SK-N-SH (cell line): Measurements from ENCODE around the gene GPC5. TPM values are rescaled to one million over a fixed set of nuclear protein-coding genes. Genes with fewer than 3 reads are reported as not detected.

Source experiments
- CTCF ChIA-PET: fragments of 300-600, 350-600 bp; formaldehyde crosslinking; extraction: SDS; loops from one replicate; lab custom pipeline; 2021; lab: Yijun Ruan, JAX
- POLR2A ChIA-PET: fragments of 350-600 bp; sonication (Branson Sonifier 250); formaldehyde crosslinking; extraction: SDS; loops from one replicate; lab custom pipeline; 2020; ENCODE audit warnings: antibody characterized with exemption, inconsistent platforms; lab: Yijun Ruan, JAX
- DNase-seq: peaks from one replicate; pipeline ENCODE4 v3.0.0; 2012
- H2AFZ ChIP-seq: fragments of 200-600 bp; sonication (generic); 2 replicates; pipeline ENCODE4 v1.8.1; 2016; ENCODE audit warnings: antibody characterized with exemption, mild to moderate bottlenecking, low read depth
- H3F3A ChIP-seq: fragments of 200-600 bp; sonication (generic); replicated peaks from 2 replicates; pipeline ENCODE3; 2016; ENCODE audit warnings: antibody characterized with exemption, mild to moderate bottlenecking; ENCODE audit not compliant: insufficient read depth
- H3K27ac ChIP-seq, 2 experiments: fragments of 200-500 bp in 1 of 2; fragments of 200-600 bp in 1 of 2; sonication (Bioruptor generic) in 1 of 2; sonication (generic), shearing (Covaris generic) in 1 of 2; 2 replicates each; pipeline versions ENCODE4 v1.5.1 to v1.6.1; 2014 to 2016; ENCODE audit warnings: low read depth in 2 of 2, inconsistent platforms in 1 of 2, low read length in 1 of 2, mild to moderate bottlenecking in 1 of 2, mixed read lengths in 1 of 2
- H3K27me3 ChIP-seq: fragments of 200-600 bp; sonication (generic), shearing (Covaris generic); 2 replicates; pipeline ENCODE4 v1.6.1; 2016; ENCODE audit warnings: mixed run types; ENCODE audit not compliant: insufficient read depth
- H3K36me3 ChIP-seq, 2 experiments: fragments of 200-500 bp in 1 of 2; fragments of 200-600 bp in 1 of 2; sonication (Bioruptor generic) in 1 of 2; sonication (generic) in 1 of 2; replicated peaks in 1 of 2; 2 replicates each; pipeline versions ENCODE3 to v1.5.1; 2014 to 2016; ENCODE audit warnings: low read length in 1 of 2, mild to moderate bottlenecking in 1 of 2; ENCODE audit not compliant: insufficient read depth in 2 of 2, control insufficient read depth in 1 of 2
- H3K4me1 ChIP-seq, 2 experiments: fragments of 200-500 bp in 1 of 2; fragments of 200-600 bp in 1 of 2; sonication (Bioruptor generic) in 1 of 2; sonication (generic), shearing (Covaris generic) in 1 of 2; 2 replicates each; pipeline versions ENCODE4 v1.5.1 to v1.6.1; 2014 to 2016; ENCODE audit warnings: low read depth in 1 of 2, low read length in 1 of 2, mixed run types in 1 of 2; ENCODE audit not compliant: insufficient read depth in 2 of 2, control insufficient read depth in 1 of 2
- H3K4me2 ChIP-seq: fragments of 200-600 bp; sonication (generic), shearing (Covaris generic); 2 replicates; pipeline ENCODE4 v1.6.1; 2017; ENCODE audit warnings: mixed run types
- H3K4me3 ChIP-seq, 2 experiments: fragments of 200-500 bp in 1 of 2; fragments of 200-600 bp in 1 of 2; sonication (Bioruptor generic) in 1 of 2; sonication (generic), shearing (Covaris generic) in 1 of 2; 2 replicates each; pipeline versions ENCODE4 v1.5.1 to v1.8.1; 2014 to 2016; ENCODE audit warnings: low read depth in 2 of 2, inconsistent platforms in 1 of 2, low read length in 1 of 2, mild to moderate bottlenecking in 1 of 2, mixed read lengths in 1 of 2, moderate library complexity in 1 of 2
- H3K79me2 ChIP-seq: fragments of 200-600 bp; sonication (generic); 2 replicates; pipeline ENCODE4 v1.8.1; 2017; ENCODE audit warnings: mild to moderate bottlenecking; ENCODE audit not compliant: insufficient read depth
- H3K9ac ChIP-seq: fragments of 200-600 bp; sonication (generic); 2 replicates; pipeline ENCODE4 v1.6.1; 2017; ENCODE audit warnings: mixed run types
- H3K9me2 ChIP-seq: fragments of 200-600 bp; sonication (generic); 2 replicates; pipeline ENCODE4 v1.6.1; 2017; ENCODE audit warnings: mixed run types
- H3K9me3 ChIP-seq: fragments of 200-600 bp; sonication (generic); 2 replicates; pipeline ENCODE4 v1.6.1; 2017; ENCODE audit warnings: mixed run types, mild to moderate bottlenecking, moderate library complexity
- H4K20me1 ChIP-seq: fragments of 200-600 bp; sonication (generic); 2 replicates; pipeline ENCODE4 v1.6.1; 2017; ENCODE audit warnings: mild to moderate bottlenecking, mixed run types; ENCODE audit not compliant: insufficient read depth
- ELF1 ChIP-seq: IDR thresholded peaks from 2 replicates; pipeline ENCODE4 v1.4.0; 2012
- FOSL2 ChIP-seq: IDR thresholded peaks from 2 replicates; pipeline ENCODE4 v1.4.0; 2012; ENCODE audit warnings: low read depth, mild to moderate bottlenecking, moderate library complexity, borderline replicate concordance
- GABPA ChIP-seq: IDR thresholded peaks from 2 replicates; pipeline ENCODE4 v1.4.0; 2012; ENCODE audit warnings: low read depth, mild to moderate bottlenecking
- JUND ChIP-seq: IDR thresholded peaks from 2 replicates; pipeline ENCODE4 v1.4.0; 2012
- MEF2A ChIP-seq: IDR thresholded peaks from 2 replicates; pipeline ENCODE4 v1.4.0; 2012; ENCODE audit warnings: low read depth, borderline replicate concordance
- NFIC ChIP-seq: IDR thresholded peaks from 2 replicates; pipeline ENCODE4 v1.4.0; 2012; ENCODE audit warnings: borderline replicate concordance
- RAD21 ChIP-seq: IDR thresholded peaks from 2 replicates; pipeline ENCODE4 v1.6.1; 2012; ENCODE audit warnings: mild to moderate bottlenecking, low read length
- RXRA ChIP-seq: IDR thresholded peaks from 2 replicates; pipeline ENCODE4 v1.4.0; 2012; ENCODE audit warnings: low read depth, mild to moderate bottlenecking, borderline replicate concordance
- YY1 ChIP-seq: IDR thresholded peaks from 2 replicates; pipeline ENCODE4 v1.4.0; 2012; ENCODE audit warnings: low read depth, mild to moderate bottlenecking
- WGBS: methylation state at CpG from one replicate; pipeline ENCODE4 v1.1.6; 2017; ENCODE audit warnings: low lambda C conversion rate; 5-methylcytosine and 5-hydroxymethylcytosine counted together
- polyA plus RNA-seq, 3 experiments: library from polyadenylated mRNA; depleted of rRNA; stranded (reverse); fragments of >200 nt; gene quantifications; 2 replicates each; pipeline ENCODE4 v1.2.3, GENCODE V29; 2012
- TF ChIP-seq, protein P1 (sequence below): IDR thresholded peaks from 2 replicates; pipeline ENCODE4 v1.4.0; 2012; ENCODE audit warnings: low read depth, borderline replicate concordance
- TF ChIP-seq, protein P2 (sequence below): fragments of 150-350 bp; IDR thresholded peaks from 2 replicates; pipeline ENCODE4 v1.6.1; 2016; ENCODE audit warnings: mild to moderate bottlenecking, low read depth, low read length
- TF ChIP-seq, protein P3 (sequence below): IDR thresholded peaks from 2 replicates; pipeline ENCODE4; 2012
- TF ChIP-seq, protein P4 (sequence below): IDR thresholded peaks from 2 replicates; pipeline ENCODE4 v1.4.0; 2012; ENCODE audit warnings: low read depth
- TF ChIP-seq, protein P5 (sequence below): IDR thresholded peaks from 2 replicates; pipeline ENCODE4 v1.4.0; 2012; ENCODE audit warnings: low read depth, borderline replicate concordance
- TF ChIP-seq, protein P6 (sequence below): fragments of 150-350 bp; IDR thresholded peaks from 2 replicates; pipeline ENCODE4 v1.6.1; 2017; ENCODE audit warnings: antibody characterized with exemption, low read length, low read depth, borderline replicate concordance

Gene GPC5
- polyA plus RNA-seq, 1 of the 3 experiments (the other 2 are of a cell fraction) = 0.03 TPM

DNA sequence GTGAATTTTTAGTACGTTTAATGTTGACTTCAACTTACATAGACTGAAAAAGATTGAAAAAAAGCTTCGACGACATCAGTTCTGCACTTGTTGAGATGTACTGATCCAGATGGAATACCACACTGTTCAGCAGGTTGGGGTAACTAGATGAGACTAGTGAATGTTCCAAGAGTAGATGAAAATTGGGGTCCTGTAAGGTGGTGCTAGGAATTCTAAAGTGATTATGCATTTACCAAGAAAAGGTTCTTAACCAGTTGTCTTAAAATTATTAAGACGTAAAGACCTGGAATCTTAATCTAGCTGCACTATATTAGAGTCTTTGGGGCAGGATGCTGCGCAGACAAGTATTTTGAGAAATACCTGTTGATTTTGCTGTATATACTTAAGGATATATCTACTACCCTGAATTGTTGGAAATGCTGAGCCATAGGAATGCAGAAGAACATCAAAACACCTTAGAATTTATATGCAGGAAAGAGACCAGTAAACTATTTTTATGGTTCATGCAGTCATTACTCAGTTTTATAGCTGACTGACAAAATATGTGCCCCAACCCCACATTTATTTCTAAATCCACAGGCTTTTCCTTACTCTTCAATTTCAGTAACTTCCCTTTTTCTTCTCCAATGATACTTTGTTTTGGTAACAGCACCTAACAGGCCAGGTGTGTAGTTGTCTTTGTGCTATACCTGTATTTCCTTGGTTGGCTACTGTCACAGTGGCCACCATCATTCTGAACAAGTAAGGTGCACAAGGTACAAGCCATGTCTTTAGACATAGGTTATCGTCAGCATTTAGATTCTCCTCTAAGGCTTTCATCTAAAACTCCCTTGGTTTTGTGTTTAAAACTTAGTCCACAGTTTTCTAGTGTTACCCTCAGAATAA is 42.4 kb upstream of the GPC5 start (continued):
- TF ChIP-seq, protein P1, sequence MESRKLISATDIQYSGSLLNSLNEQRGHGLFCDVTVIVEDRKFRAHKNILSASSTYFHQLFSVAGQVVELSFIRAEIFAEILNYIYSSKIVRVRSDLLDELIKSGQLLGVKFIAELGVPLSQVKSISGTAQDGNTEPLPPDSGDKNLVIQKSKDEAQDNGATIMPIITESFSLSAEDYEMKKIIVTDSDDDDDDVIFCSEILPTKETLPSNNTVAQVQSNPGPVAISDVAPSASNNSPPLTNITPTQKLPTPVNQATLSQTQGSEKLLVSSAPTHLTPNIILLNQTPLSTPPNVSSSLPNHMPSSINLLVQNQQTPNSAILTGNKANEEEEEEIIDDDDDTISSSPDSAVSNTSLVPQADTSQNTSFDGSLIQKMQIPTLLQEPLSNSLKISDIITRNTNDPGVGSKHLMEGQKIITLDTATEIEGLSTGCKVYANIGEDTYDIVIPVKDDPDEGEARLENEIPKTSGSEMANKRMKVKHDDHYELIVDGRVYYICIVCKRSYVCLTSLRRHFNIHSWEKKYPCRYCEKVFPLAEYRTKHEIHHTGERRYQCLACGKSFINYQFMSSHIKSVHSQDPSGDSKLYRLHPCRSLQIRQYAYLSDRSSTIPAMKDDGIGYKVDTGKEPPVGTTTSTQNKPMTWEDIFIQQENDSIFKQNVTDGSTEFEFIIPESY = no peak
- no peak for TF ChIP-seq ELF1

DNA sequence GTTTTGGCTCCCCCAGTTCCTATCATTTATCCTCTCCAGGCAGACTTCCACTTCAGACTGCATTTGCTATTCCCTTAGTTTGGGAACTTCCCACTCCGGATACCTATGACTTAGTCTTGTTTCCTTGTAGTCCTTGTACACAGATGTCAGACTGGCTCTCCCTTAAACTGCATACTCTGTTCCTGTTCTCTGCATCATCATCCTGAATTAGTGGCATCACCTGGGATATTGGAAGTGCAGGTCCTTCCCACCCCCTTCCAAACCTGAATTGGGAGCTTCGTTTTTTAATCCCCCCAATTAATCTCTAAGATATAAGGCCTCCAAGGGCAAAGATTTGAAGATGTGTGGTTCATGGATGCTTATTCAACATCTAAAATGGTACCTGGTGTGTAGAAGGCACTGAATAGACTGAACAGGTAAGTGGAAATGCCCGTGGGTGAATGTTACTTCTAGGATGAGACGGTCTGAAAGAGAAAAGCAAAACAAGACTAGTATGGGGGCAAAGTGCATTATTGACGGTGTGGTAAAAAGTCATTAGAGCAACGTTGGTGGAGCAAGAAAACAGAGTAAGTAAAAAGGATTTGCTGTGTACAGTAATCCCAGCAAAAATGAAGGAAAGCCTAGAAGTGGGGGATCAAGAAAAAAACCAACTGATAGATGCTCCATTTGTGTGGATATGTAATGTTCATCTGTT is 41.4 kb upstream of the GPC5 start:
- peaks cover 18% of the 10 kb centered on the region for H3F3A ChIP-seq
- no peak overlapping the region for H3K4me2 ChIP-seq
- H3K27me3 ChIP-seq = no peaks in the 10 kb centered on the region
- ChIA-PET POLR2A (interaction anchor here (0.7 kb wide), 1 partner anchor 657 kb away, joined by 3 read pairs; no protein-coding TSS in a partner anchor), CTCF (interaction anchor here (0.6 kb wide), 1 partner anchor 10 kb away, joined by 3 read pairs; the partner anchor contains the start of gene MIR17HG)
- H2AFZ ChIP-seq = no peak overlapping the region
- no peak overlapping the region for H3K27ac ChIP-seq
- WGBS = 82% methylated on average over 6 of the region's 6 CpGs
- H3K79me2 ChIP-seq = peaks cover 10% of the 10 kb centered on the region
- no peak overlapping the region for H3K9ac ChIP-seq
- H3K36me3 ChIP-seq = peaks cover 39 to 59% of the 10 kb centered on the region in 2 experiments
- no peak overlapping the region for H3K4me3 ChIP-seq
- H4K20me1 ChIP-seq = peaks cover 9% of the 10 kb centered on the region
- TF ChIP-seq YY1 (no peak), FOSL2 (no peak), RXRA (no peak), MEF2A (no peak), GABPA (no peak), RAD21 (no peak), NFIC (no peak), JUND (no peak; the same call in 1 of the 2 replicates)
- TF ChIP-seq, protein P1 = no peak
- TF ChIP-seq, protein P2, sequence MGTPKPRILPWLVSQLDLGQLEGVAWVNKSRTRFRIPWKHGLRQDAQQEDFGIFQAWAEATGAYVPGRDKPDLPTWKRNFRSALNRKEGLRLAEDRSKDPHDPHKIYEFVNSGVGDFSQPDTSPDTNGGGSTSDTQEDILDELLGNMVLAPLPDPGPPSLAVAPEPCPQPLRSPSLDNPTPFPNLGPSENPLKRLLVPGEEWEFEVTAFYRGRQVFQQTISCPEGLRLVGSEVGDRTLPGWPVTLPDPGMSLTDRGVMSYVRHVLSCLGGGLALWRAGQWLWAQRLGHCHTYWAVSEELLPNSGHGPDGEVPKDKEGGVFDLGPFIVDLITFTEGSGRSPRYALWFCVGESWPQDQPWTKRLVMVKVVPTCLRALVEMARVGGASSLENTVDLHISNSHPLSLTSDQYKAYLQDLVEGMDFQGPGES = no peak
- TF ChIP-seq, protein P3, sequence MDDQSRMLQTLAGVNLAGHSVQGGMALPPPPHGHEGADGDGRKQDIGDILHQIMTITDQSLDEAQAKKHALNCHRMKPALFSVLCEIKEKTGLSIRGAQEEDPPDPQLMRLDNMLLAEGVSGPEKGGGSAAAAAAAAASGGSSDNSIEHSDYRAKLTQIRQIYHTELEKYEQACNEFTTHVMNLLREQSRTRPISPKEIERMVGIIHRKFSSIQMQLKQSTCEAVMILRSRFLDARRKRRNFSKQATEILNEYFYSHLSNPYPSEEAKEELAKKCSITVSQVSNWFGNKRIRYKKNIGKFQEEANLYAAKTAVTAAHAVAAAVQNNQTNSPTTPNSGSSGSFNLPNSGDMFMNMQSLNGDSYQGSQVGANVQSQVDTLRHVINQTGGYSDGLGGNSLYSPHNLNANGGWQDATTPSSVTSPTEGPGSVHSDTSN = no peak
- TF ChIP-seq, protein P4, sequence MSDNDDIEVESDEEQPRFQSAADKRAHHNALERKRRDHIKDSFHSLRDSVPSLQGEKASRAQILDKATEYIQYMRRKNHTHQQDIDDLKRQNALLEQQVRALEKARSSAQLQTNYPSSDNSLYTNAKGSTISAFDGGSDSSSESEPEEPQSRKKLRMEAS = no peak
- TF ChIP-seq, protein P5, sequence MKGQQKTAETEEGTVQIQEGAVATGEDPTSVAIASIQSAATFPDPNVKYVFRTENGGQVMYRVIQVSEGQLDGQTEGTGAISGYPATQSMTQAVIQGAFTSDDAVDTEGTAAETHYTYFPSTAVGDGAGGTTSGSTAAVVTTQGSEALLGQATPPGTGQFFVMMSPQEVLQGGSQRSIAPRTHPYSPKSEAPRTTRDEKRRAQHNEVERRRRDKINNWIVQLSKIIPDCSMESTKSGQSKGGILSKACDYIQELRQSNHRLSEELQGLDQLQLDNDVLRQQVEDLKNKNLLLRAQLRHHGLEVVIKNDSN = no peak
- TF ChIP-seq, protein P6, sequence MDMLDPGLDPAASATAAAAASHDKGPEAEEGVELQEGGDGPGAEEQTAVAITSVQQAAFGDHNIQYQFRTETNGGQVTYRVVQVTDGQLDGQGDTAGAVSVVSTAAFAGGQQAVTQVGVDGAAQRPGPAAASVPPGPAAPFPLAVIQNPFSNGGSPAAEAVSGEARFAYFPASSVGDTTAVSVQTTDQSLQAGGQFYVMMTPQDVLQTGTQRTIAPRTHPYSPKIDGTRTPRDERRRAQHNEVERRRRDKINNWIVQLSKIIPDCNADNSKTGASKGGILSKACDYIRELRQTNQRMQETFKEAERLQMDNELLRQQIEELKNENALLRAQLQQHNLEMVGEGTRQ = no peak
- H3K4me1 ChIP-seq = no peaks in the 10 kb centered on the region; a peak in 2 of 4 replicates
- no peak for DNase-seq
- H3K9me2 ChIP-seq = no peaks in the 10 kb centered on the region
- no peaks in the 10 kb centered on the region for H3K9me3 ChIP-seq
